ENCODE data around the gene C1QTNF5.

Gene C1QTNF5

GRCh38 chr11:119342023-119342300 is 1.3 kb upstream of the C1QTNF5 start:
- Histone ChIP-seq H3K27ac (no peak overlapping the region), H3K79me2 (ENCODE audit: insufficient read depth, low read depth) (no peaks in the 10 kb centered on the region), H3K4me2 (no peak overlapping the region), H3K9ac (no peak overlapping the region), H3K27me3 (ENCODE audit: insufficient read depth, low read depth) (peaks cover 4% of the 10 kb centered on the region; the same call in 1 of the 2 replicates), H2AFZ (ENCODE audit: low read depth) (no peak overlapping the region), H3K4me1 (ENCODE audit: low read depth, poor library complexity, severe bottlenecking) (no peaks in the 10 kb centered on the region), H3K36me3 (ENCODE audit: insufficient read depth) (no peaks in the 10 kb centered on the region), H4K20me1 (ENCODE audit: insufficient read depth) (no peaks in the 10 kb centered on the region), H3K4me3 (IDR thresholded peaks at IDR 0.05; ENCODE audit: insufficient read depth, low read depth, low read length) (no peak overlapping the region)
- TF ChIP-seq CTCF (conservative IDR thresholded peaks at IDR 0.05; ENCODE audit: low read depth, low read length): no peak

DNA sequence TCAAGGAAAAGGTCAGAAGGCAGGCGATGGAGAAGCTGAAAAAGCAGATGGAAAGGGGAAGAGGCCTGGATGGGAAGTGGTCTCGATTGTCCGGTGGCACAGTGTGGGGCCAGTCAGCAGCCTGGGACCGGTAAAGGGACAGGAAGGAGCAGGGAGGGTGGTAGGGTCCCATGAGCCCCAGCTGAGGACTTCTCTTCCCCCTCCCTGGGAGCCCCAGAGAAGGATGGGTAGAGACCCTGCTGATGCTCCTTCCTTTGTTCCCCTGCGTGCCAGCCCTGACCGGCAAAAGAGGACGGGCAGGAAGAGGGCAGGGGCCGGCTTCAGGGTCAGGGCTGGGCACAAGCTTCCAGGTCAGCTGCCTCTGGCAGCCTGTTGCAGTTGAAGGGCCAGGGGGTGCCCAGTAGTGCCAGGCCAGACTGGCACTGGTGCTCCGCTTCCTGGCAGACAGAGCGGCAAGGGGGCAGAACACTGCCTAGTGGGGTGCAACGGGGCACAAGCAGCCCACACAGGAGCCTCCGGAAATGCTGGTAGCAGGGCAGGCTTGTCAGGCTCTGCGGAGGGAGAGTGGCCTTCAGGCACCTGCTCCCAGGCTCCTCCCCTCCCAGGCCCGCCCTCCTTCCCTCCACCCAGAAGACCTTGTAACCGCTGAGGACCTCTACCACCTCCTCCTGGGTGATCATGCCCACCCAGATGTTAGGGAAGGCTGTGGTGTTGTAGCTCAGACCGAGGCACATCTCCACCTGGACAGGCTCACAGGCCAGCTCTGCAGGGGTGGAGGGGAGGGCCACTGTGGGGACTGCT is 739 bp upstream of the C1QTNF5 start:
- no peak for TF ChIP-seq CTCF (conservative IDR thresholded peaks at IDR 0.05; ENCODE audit: low read depth, low read length)
- H3K9ac ChIP-seq: no peak overlapping the region

DNA sequence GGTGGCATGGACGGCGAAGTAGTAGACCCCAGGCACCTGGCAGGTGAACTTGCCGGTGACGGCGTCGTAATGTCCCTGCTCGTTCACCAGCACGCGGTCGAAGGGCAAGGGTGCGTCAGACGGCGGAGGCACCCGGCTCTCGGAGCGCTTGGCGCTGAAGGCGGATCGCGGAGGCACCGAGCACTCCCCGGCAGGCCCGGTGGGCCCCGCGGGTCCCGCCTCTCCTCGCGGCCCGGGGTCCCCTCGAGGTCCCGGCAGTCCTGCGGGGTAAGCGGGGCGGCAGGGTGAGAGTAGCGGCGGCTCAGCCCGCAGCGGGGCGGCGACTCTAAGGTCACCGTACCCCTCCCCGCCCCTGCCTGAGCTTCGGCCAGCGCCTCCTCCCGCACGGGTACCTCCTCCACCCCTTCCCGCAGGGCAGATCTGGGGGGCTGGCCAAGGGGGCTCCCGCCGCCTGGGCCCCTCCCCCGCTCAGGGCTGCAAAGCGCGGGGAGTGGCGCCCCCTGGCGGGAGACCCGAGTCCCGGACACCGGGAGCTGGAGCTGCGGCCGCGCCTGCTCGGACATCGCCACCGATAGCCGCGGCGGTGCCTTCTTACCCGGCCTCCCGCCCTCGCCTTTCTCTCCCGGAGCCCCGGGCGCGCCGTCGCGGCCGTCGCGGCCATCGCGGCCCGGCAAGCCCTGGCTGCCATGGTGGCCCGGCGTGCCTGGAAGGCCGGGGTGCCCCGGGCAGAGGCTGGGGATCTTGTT is 921 bp downstream of the C1QTNF5 start:
- Histone ChIP-seq H4K20me1 (ENCODE audit: insufficient read depth) (no peaks in the 10 kb centered on the region), H3K27ac (no peak overlapping the region), H3K9ac (no peak overlapping the region), H3K4me1 (ENCODE audit: low read depth, poor library complexity, severe bottlenecking) (no peaks in the 10 kb centered on the region), H3K4me2 (no peak overlapping the region), H2AFZ (ENCODE audit: low read depth) (no peak overlapping the region), H3K79me2 (ENCODE audit: insufficient read depth, low read depth) (peaks cover 5% of the 10 kb centered on the region; the same call in 1 of the 2 replicates), H3K4me3 (IDR thresholded peaks at IDR 0.05; ENCODE audit: insufficient read depth, low read depth, low read length) (no peak overlapping the region), H3K27me3 (ENCODE audit: insufficient read depth, low read depth) (no peaks in the 10 kb centered on the region; the same call in 1 of the 2 replicates), H3K36me3 (ENCODE audit: insufficient read depth) (no peaks in the 10 kb centered on the region)
- TF ChIP-seq CTCF (conservative IDR thresholded peaks at IDR 0.05; ENCODE audit: low read depth, low read length): no peak

More for the DNA sequence above, 739 bp upstream of the C1QTNF5 start:
- H3K4me2 ChIP-seq: no peak overlapping the region
- no peak overlapping the region for H3K27ac ChIP-seq
- H3K79me2 ChIP-seq (ENCODE audit: insufficient read depth, low read depth): no peaks in the 10 kb centered on the region
- H3K4me1 ChIP-seq (ENCODE audit: low read depth, poor library complexity, severe bottlenecking): no peaks in the 10 kb centered on the region
- no peak overlapping the region for H3K4me3 ChIP-seq (IDR thresholded peaks at IDR 0.05; ENCODE audit: insufficient read depth, low read depth, low read length)
- peaks cover 3% of the 10 kb centered on the region; the same call in 1 of the 2 replicates for H3K27me3 ChIP-seq (ENCODE audit: insufficient read depth, low read depth)
- no peaks in the 10 kb centered on the region for H4K20me1 ChIP-seq (ENCODE audit: insufficient read depth)
- H3K36me3 ChIP-seq (ENCODE audit: insufficient read depth): no peaks in the 10 kb centered on the region
- no peak overlapping the region for H2AFZ ChIP-seq (ENCODE audit: low read depth)

- no peak for TF ChIP-seq CTCF (conservative IDR thresholded peaks at IDR 0.05; ENCODE audit: low read depth, low read length)
- no peak overlapping the region for H3K27ac ChIP-seq
- no peak overlapping the region for H3K4me3 ChIP-seq (IDR thresholded peaks at IDR 0.05; ENCODE audit: insufficient read depth, low read depth, low read length)
- no peak overlapping the region for H2AFZ ChIP-seq (ENCODE audit: low read depth)
- no peaks in the 10 kb centered on the region for H4K20me1 ChIP-seq (ENCODE audit: insufficient read depth)
- no peaks in the 10 kb centered on the region for H3K4me1 ChIP-seq (ENCODE audit: low read depth, poor library complexity, severe bottlenecking)
- no peaks in the 10 kb centered on the region; the same call in 1 of the 2 replicates for H3K27me3 ChIP-seq (ENCODE audit: insufficient read depth, low read depth)
- H3K9ac ChIP-seq: no peak overlapping the region
- H3K4me2 ChIP-seq: no peak overlapping the region
- no peaks in the 10 kb centered on the region for H3K36me3 ChIP-seq (ENCODE audit: insufficient read depth)
- peaks cover 6% of the 10 kb centered on the region; the same call in 1 of the 2 replicates for H3K79me2 ChIP-seq (ENCODE audit: insufficient read depth, low read depth)
These were observed 1.6 kb downstream of the C1QTNF5 start for GRCh38 chr11:119338965-119339588.
